HCT116 (cell line): ENCODE measurements around the gene KIF27. TPM values are rescaled to one million over a fixed set of nuclear protein-coding genes. Genes with fewer than 3 reads are reported as not detected.

ENCODE experiments used
- ATAC-seq: fragments of 200-7000 bp; cut with Tn5 transposase; 2 replicates; pipeline ENCODE4 v1.9.1; 2020; ENCODE audit warnings: mild to moderate bottlenecking, moderate library complexity
- BruUV-seq: library from RNA; stranded (reverse); fragments of 400-500 nt; replicated peaks from 2 replicates; lab custom pipeline; 2021; lab: Mats Ljungman, UMichigan
- CTCF ChIA-PET: fragments of 300-600 bp; sonication (Branson Sonifier 250); formaldehyde crosslinking; loops from one replicate; lab custom pipeline; 2021; ENCODE audit warnings: antibody characterized with exemption; lab: Charles Lee
- POLR2A ChIA-PET: fragments of 300-600, 350-600 bp; sonication (Branson Sonifier 250); formaldehyde crosslinking; loops from one replicate; lab custom pipeline; 2021; ENCODE audit warnings: antibody characterized with exemption; lab: Charles Lee
- RAD21 ChIA-PET, 2 experiments: fragments of 300-600 bp; sonication (Branson Sonifier 250); formaldehyde crosslinking; loops; one replicate each; lab custom pipeline; 2023; ENCODE audit warnings: low total read pairs in 2 of 2; ENCODE audit not compliant: uncharacterized antibody in 2 of 2, unreplicated experiment in 2 of 2, low non-redundant PET in 1 of 2; lab: Charles Lee
- DNase-seq: peaks from one replicate; pipeline ENCODE4 v3.0.0-alpha.2; 2010; ENCODE audit warnings: low read depth, low spot score
- H2AFZ ChIP-seq: fragments of 200-600 bp; shearing (Covaris generic), sonication (generic); 2 replicates; pipeline ENCODE4 v1.6.1; 2017; ENCODE audit warnings: low read depth, mixed run types, mixed read lengths, antibody characterized with exemption, low read length; ENCODE audit not compliant: poor library complexity, severe bottlenecking
- H3K27ac ChIP-seq: 2 replicates; pipeline ENCODE4 v1.5.1; 2012; ENCODE audit warnings: low read depth, low read length
- H3K27me3 ChIP-seq: fragments of 200-600 bp; sonication (generic); 2 replicates; pipeline ENCODE4 v1.6.1; 2016; ENCODE audit warnings: mixed run types, low read length, mixed read lengths; ENCODE audit not compliant: insufficient read depth
- H3K36me3 ChIP-seq, 2 experiments: fragments of 200-500 bp in 1 of 2; fragments of 200-600 bp in 1 of 2; sonication (Bioruptor generic) in 1 of 2; sonication (generic) in 1 of 2; 2 replicates each; pipeline versions ENCODE4 v1.5.1 to v1.6.1; 2014 to 2016; ENCODE audit warnings: low read length in 2 of 2, inconsistent platforms in 1 of 2, mixed read lengths in 1 of 2, mixed run types in 1 of 2; ENCODE audit not compliant: insufficient read depth in 2 of 2, control insufficient read depth in 1 of 2
- H3K4me1 ChIP-seq, 2 experiments: fragments of 200-600 bp in 1 of 2; sonication (generic) in 1 of 2; 2 replicates each; pipeline versions ENCODE4 v1.5.1 to v1.6.1; 2012 to 2017; ENCODE audit warnings: low read length in 2 of 2, inconsistent platforms in 1 of 2, mild to moderate bottlenecking in 1 of 2, mixed read lengths in 1 of 2, mixed run types in 1 of 2, moderate library complexity in 1 of 2; ENCODE audit not compliant: insufficient read depth in 2 of 2, control insufficient read depth in 1 of 2
- H3K4me2 ChIP-seq: fragments of 200-600 bp; sonication (generic); 2 replicates; pipeline ENCODE4 v1.6.1; 2017; ENCODE audit warnings: mixed run types, low read length, mixed read lengths
- H3K4me3 ChIP-seq, 2 experiments: fragments of 200-600 bp in 1 of 2; sonication (generic) in 1 of 2; replicated peaks in 1 of 2; 2 replicates each; pipeline ENCODE4 v1.5.1; 2011 to 2016; ENCODE audit warnings: low read length in 2 of 2, control low read depth in 1 of 2, low read depth in 1 of 2, mild to moderate bottlenecking in 1 of 2, mixed read lengths in 1 of 2, mixed run types in 1 of 2
- H3K79me2 ChIP-seq: fragments of 200-600 bp; sonication (generic); 2 replicates; pipeline ENCODE4 v1.6.1; 2017; ENCODE audit warnings: mild to moderate bottlenecking, mixed run types, low read length, moderate library complexity, mixed read lengths; ENCODE audit not compliant: insufficient read depth
- H3K9ac ChIP-seq: fragments of 200-600 bp; sonication (generic); 2 replicates; pipeline ENCODE4 v1.6.1; 2016; ENCODE audit warnings: low read length, mixed read lengths
- H3K9me2 ChIP-seq: fragments of 200-600 bp; sonication (generic), shearing (Covaris generic); 2 replicates; pipeline ENCODE4 v1.6.1; 2017; ENCODE audit warnings: mixed run types, mild to moderate bottlenecking, moderate library complexity; ENCODE audit not compliant: insufficient read depth
- H3K9me3 ChIP-seq, 2 experiments: fragments of 200-500 bp in 1 of 2; fragments of 200-600 bp in 1 of 2; sonication (Bioruptor generic) in 1 of 2; sonication (generic) in 1 of 2; 2 replicates each; pipeline ENCODE4 v1.6.1; 2014 to 2017; ENCODE audit warnings: low read length in 2 of 2, mixed read lengths in 2 of 2, inconsistent platforms in 1 of 2, low read depth in 1 of 2, mild to moderate bottlenecking in 1 of 2, mixed run types in 1 of 2, moderate library complexity in 1 of 2; ENCODE audit not compliant: control insufficient read depth in 1 of 2, insufficient read depth in 1 of 2
- H4K20me1 ChIP-seq: fragments of 200-600 bp; sonication (generic), shearing (Covaris generic); 2 replicates; pipeline ENCODE4 v1.6.1; 2017; ENCODE audit warnings: mixed run types, mild to moderate bottlenecking, moderate library complexity; ENCODE audit not compliant: insufficient read depth
- CBX3 ChIP-seq: IDR thresholded peaks from 2 replicates; pipeline ENCODE4 v1.6.1; 2012; ENCODE audit warnings: low read depth
- CEBPB ChIP-seq: IDR thresholded peaks from 2 replicates; pipeline ENCODE4 v1.6.1; 2012; ENCODE audit warnings: low read depth
- EGR1 ChIP-seq: IDR thresholded peaks from 2 replicates; pipeline ENCODE4 v1.6.1; 2012; ENCODE audit warnings: low read depth
- ELF1 ChIP-seq: IDR thresholded peaks from 2 replicates; pipeline ENCODE4 v1.6.1; 2012; ENCODE audit warnings: low read depth, borderline replicate concordance
- EZH2 ChIP-seq: fragments of 200-600 bp; sonication (generic); IDR thresholded peaks from 2 replicates; pipeline ENCODE4 v1.6.1; 2017; ENCODE audit warnings: antibody characterized with exemption, mixed run types
- EZH2phosphoT487 ChIP-seq: fragments of 200-600 bp; IDR thresholded peaks from 2 replicates; pipeline ENCODE4 v1.6.1; 2018; ENCODE audit warnings: antibody characterized with exemption, borderline replicate concordance
- FOSL1 ChIP-seq: IDR thresholded peaks from 2 replicates; pipeline ENCODE4 v1.6.1; 2012; ENCODE audit warnings: low read depth
- JUND ChIP-seq: IDR thresholded peaks from 2 replicates; pipeline ENCODE4 v1.6.1; 2012
- MAX ChIP-seq: IDR thresholded peaks from 2 replicates; pipeline ENCODE4 v1.6.1; 2012
- POLR2A ChIP-seq: IDR thresholded peaks from 2 replicates; pipeline ENCODE4 v1.7.0; 2011; ENCODE audit warnings: borderline replicate concordance; ENCODE audit not compliant: insufficient read depth, insufficient read length; ENCODE audit errors: extremely low read depth
- POLR2AphosphoS5 ChIP-seq: IDR thresholded peaks from 2 replicates; pipeline ENCODE4 v1.6.1; 2011; ENCODE audit warnings: mild to moderate bottlenecking, low read depth, low read length, moderate library complexity
- RAD21 ChIP-seq: IDR thresholded peaks from 2 replicates; pipeline ENCODE4 v1.6.1; 2012; ENCODE audit warnings: low read depth, mild to moderate bottlenecking
- SIN3A ChIP-seq: IDR thresholded peaks from 2 replicates; pipeline ENCODE4 v1.6.1; 2012; ENCODE audit warnings: low read depth
- SP1 ChIP-seq: IDR thresholded peaks from 2 replicates; pipeline ENCODE4 v1.6.1; 2012; ENCODE audit warnings: low read depth
- SRF ChIP-seq: IDR thresholded peaks from 2 replicates; pipeline ENCODE4 v1.6.1; 2012; ENCODE audit warnings: low read depth
- TCF7L2 ChIP-seq: IDR thresholded peaks from 2 replicates; pipeline ENCODE4 v1.7.0; 2011; ENCODE audit warnings: borderline replicate concordance, inconsistent platforms; ENCODE audit not compliant: insufficient read depth, insufficient read length; ENCODE audit errors: extremely low read depth
- YY1 ChIP-seq: IDR thresholded peaks from 2 replicates; pipeline ENCODE4 v1.6.1; 2011; ENCODE audit warnings: low read length, low read depth, moderate library complexity, mild to moderate bottlenecking; ENCODE audit not compliant: insufficient replicate concordance; ENCODE audit errors: extremely low read depth
- ZNF274 ChIP-seq: fragments of 200-500 bp; sonication (Bioruptor generic); IDR thresholded peaks from 2 replicates; pipeline ENCODE4 v1.6.1; 2014; ENCODE audit warnings: mild to moderate bottlenecking, low read depth, low read length, inconsistent platforms
- intact Hi-C: fragments of 100-400 bp; cut with micrococcal nuclease; formaldehyde crosslinking; loops from 2 replicates; pipeline ENCODE4 v1.10.0; 2022
- total RNA-seq: library from RNA; stranded (reverse); gene quantifications from one replicate; pipeline ENCODE4 v1.2.1, GENCODE V29; 2021; ENCODE audit not compliant: unreplicated experiment
- TF ChIP-seq, protein P1 (sequence below): IDR thresholded peaks from 2 replicates; pipeline ENCODE4 v1.6.1; 2011; ENCODE audit warnings: mild to moderate bottlenecking, low read length, moderate library complexity; ENCODE audit not compliant: insufficient replicate concordance; ENCODE audit errors: extremely low read depth
- TF ChIP-seq, protein P2 (sequence below): IDR thresholded peaks from 2 replicates; pipeline ENCODE4 v1.6.1; 2012

The KIF27 gene
- total RNA-seq, 1 experiment from 2014 or later = 4.3 TPM

DNA sequence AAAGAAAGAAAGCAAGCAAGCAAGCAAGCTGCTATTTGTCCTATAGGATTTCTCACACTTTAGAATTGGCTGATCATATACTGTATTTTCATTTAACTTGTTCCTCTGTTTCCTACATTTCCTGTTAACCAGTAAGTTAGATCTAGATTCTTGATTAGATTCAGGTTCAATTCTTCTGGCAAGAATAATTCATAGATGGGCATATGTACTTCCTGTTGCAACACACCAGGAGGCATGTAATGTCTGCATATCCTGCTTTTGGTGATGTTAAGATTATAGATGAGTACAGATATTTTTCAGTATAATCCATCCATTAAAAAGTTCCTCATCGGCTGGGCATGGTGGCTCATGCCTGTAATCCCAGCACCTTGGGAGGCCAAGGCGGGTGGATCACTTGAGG lies 10.8 kb upstream of the KIF27 start:
- Histone ChIP-seq H3K27ac (no peak overlapping the region), H2AFZ (no peak overlapping the region), H3K4me1 (peaks cover 7 to 11% of the 10 kb centered on the region in 2 experiments; a peak in 3 of 4 replicates), H3K4me2 (no peak overlapping the region), H3K9me2 (no peaks in the 10 kb centered on the region), H4K20me1 (no peaks in the 10 kb centered on the region), H3K36me3 (no peaks in the 10 kb centered on the region), H3K79me2 (no peaks in the 10 kb centered on the region), H3K27me3 (no peaks in the 10 kb centered on the region), H3K9me3 (no peaks in the 10 kb centered on the region), H3K4me3 (no peak overlapping the region), H3K9ac (no peak overlapping the region)
- ATAC-seq (no peak), DNase-seq (no peak)
- ChIA-PET RAD21 (no interaction called here), CTCF (no interaction called here), POLR2A (no interaction called here)
- intact Hi-C loops = loop anchor here (10.0 kb wide), 2 partner anchors 463 to 1213 kb away; no protein-coding TSS in a partner anchor
- no peak for TF ChIP-seq RAD21
- no peak for TF ChIP-seq CBX3
- no peak for TF ChIP-seq POLR2A
- no peak for TF ChIP-seq SRF
- no peak for TF ChIP-seq MAX
- TF ChIP-seq ZNF274 = no peak
- TF ChIP-seq JUND = no peak
- TF ChIP-seq YY1 = no peak
- TF ChIP-seq CEBPB = no peak
- no peak for TF ChIP-seq EZH2phosphoT487
- no TSS peak for BruUV-seq

DNA sequence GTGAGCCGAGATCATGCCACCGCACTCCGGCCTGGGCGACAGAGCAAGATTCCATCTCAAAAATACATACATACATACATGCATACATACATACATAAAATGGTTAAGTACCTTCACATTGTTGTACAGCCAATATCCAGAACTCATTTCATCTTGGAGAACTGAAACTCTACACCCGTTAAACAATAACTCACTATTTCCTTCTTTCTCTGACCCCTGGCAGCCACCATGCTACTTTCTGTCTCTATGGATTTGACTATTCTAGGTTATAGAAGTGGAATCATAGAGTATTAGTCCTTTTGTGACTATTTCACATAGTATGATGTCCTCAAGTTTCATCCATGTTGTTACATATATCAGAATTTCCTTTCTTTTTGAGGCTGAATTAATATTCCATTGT lies 9.6 kb upstream of the KIF27 start:
- ChIA-PET RAD21 (no interaction called here), CTCF (no interaction called here), POLR2A (no interaction called here)
- H4K20me1 ChIP-seq = no peaks in the 10 kb centered on the region
- ATAC-seq = no peak
- TF ChIP-seq CBX3 (no peak), EZH2phosphoT487 (no peak), POLR2AphosphoS5 (no peak), ZNF274 (no peak), FOSL1 (no peak), EGR1 (no peak), TCF7L2 (no peak), ELF1 (no peak), RAD21 (no peak), YY1 (no peak), SIN3A (no peak), SP1 (no peak), POLR2A (no peak), EZH2 (no peak)
- TF ChIP-seq, protein P1, sequence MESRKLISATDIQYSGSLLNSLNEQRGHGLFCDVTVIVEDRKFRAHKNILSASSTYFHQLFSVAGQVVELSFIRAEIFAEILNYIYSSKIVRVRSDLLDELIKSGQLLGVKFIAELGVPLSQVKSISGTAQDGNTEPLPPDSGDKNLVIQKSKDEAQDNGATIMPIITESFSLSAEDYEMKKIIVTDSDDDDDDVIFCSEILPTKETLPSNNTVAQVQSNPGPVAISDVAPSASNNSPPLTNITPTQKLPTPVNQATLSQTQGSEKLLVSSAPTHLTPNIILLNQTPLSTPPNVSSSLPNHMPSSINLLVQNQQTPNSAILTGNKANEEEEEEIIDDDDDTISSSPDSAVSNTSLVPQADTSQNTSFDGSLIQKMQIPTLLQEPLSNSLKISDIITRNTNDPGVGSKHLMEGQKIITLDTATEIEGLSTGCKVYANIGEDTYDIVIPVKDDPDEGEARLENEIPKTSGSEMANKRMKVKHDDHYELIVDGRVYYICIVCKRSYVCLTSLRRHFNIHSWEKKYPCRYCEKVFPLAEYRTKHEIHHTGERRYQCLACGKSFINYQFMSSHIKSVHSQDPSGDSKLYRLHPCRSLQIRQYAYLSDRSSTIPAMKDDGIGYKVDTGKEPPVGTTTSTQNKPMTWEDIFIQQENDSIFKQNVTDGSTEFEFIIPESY = no peak
- TF ChIP-seq, protein P2, sequence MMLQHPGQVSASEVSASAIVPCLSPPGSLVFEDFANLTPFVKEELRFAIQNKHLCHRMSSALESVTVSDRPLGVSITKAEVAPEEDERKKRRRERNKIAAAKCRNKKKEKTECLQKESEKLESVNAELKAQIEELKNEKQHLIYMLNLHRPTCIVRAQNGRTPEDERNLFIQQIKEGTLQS = no peak
- H3K79me2 ChIP-seq = no peaks in the 10 kb centered on the region
- H3K4me1 ChIP-seq = peaks cover 7 to 11% of the 10 kb centered on the region in 2 experiments; a peak in 3 of 4 replicates
- H3K9me3 ChIP-seq = no peaks in the 10 kb centered on the region
- H3K9ac ChIP-seq = no peak overlapping the region
- no peak overlapping the region for H3K4me2 ChIP-seq
- H2AFZ ChIP-seq = no peak overlapping the region
- intact Hi-C loops = loop anchor here (10.0 kb wide), 2 partner anchors 464 to 1214 kb away; no protein-coding TSS in a partner anchor
- no peaks in the 10 kb centered on the region for H3K36me3 ChIP-seq
- DNase-seq = no peak
- no TSS peak for BruUV-seq
- H3K27me3 ChIP-seq = no peaks in the 10 kb centered on the region
- H3K27ac ChIP-seq = no peak overlapping the region
- no peaks in the 10 kb centered on the region for H3K9me2 ChIP-seq
- no peak overlapping the region for H3K4me3 ChIP-seq
